Measurements from ENCODE around the gene STN1. TPM values are rescaled to one million over a fixed set of nuclear protein-coding genes. Genes with fewer than 3 reads are reported as not detected.

STN1 gene
- total and polyA plus RNA-seq, 2 of the 8 experiments (the other 6 are each of a cell fraction or from before 2014, with no cell fraction given), result 10.1 to 12.4 TPM

DNA sequence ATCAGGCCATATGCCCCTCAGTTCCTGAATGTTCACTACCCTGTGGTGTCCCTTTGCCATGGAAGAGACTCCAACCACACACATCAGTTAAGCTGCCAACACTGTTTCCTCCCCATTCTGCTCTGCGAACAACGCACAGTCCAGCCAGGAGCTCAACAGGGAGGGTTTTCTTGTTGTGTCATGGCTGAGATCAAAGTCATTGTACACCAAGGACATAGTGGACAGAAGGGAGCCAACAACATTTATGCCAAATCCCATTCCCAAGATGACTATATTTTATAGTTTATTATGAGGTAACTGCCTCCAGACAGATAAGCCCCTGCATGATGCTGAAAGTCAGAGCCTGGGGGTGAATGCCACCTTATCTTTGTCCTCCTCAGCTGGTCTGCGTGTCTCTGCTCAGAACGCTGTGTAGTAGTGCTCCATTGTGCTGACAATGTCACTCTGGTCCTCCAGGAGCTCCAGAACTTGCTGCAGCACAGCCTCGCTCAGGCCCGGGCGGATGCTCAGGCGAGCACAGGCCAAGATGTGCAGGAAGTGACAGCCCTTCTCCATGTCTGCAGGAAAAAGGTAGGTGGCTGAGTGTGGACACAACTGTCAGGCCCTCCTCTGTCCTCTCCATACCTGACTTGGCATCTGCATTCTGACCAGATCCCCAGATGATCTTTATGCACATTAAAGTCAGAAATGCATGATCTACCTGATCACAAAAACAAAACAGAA is 35.5 kb downstream of the STN1 start:
- no peak overlapping the region for H2BK120ac ChIP-seq (replicated peaks; ENCODE audit: low read depth, low read length)
- 86% methylated on average over 8 of the region's 8 CpGs; no CpG with 5 or more reads in 1 of the 2 experiments for WGBS, 2 experiments (ENCODE audit: extremely low coverage in 1 of 2, insufficient coverage in 1 of 2, insufficient read length in 1 of 2, insufficient replicate concordance in 2 of 2, low coverage in 1 of 2, low lambda C conversion rate in 2 of 2, missing lambda C conversion rate in 1 of 2)
- no peak overlapping the region for H4K91ac ChIP-seq (replicated peaks; ENCODE audit: insufficient read length, low read length)
- no peak overlapping the region for H3K18ac ChIP-seq (ENCODE audit: extremely low read depth, low read length)
- H3K36me3 ChIP-seq (ENCODE audit: control insufficient read depth in 2 of 4, insufficient read depth in 4 of 4, low read length in 3 of 4), result no peaks in the 10 kb centered on the region; a peak in 1 of 8 replicates
- no peak overlapping the region for H3K4me3 ChIP-seq (ENCODE audit: extremely low read depth in 1 of 4, insufficient read depth in 2 of 4, low read depth in 3 of 4, low read length in 4 of 4)
- no peak overlapping the region for H2BK12ac ChIP-seq (ENCODE audit: low read depth, low read length)
- no peak overlapping the region for H2AK5ac ChIP-seq (ENCODE audit: low read depth, low read length)
- H3K4me1 ChIP-seq (replicated peaks in 1 of 4; ENCODE audit: control insufficient read depth in 3 of 4, insufficient read depth in 4 of 4, low read length in 3 of 4), result peaks cover 0 to 2% (median 0%) of the 10 kb centered on the region in 4 experiments; a peak in 1 of 7 replicates
- H3K56ac ChIP-seq (replicated peaks; ENCODE audit: insufficient read length, low read depth, low read length), result no peak overlapping the region
- no peak overlapping the region for H3K4me2 ChIP-seq (ENCODE audit: insufficient read depth in 1 of 2, low read depth in 2 of 2, low read length in 2 of 2)
- H3K23me2 ChIP-seq (ENCODE audit: low read depth, low read length), result no peaks in the 10 kb centered on the region
- ChIA-PET POLR2A (ENCODE audit: partially characterized antibody) (no interaction called here), CTCF (ENCODE audit: partially characterized antibody) (interaction anchor here (0.8 to 11.7 kb wide), 4 partner anchors 18 to 171 kb away, joined by 3 to 193 read pairs (median 3); no protein-coding TSS in a partner anchor)
- no peaks in the 10 kb centered on the region for H3K79me1 ChIP-seq (ENCODE audit: low read depth, low read length)
- H3K9ac ChIP-seq (replicated peaks in 1 of 4; ENCODE audit: extremely low read depth in 1 of 4, low read depth in 3 of 4, low read length in 3 of 4), result no peak overlapping the region
- H3K4ac ChIP-seq (replicated peaks; ENCODE audit: insufficient read length, low read depth, low read length), result no peak overlapping the region
- no peak overlapping the region for H4K8ac ChIP-seq (ENCODE audit: extremely low read depth, insufficient read depth, low read length)
- H2BK5ac ChIP-seq (ENCODE audit: low read depth, low read length), result no peak overlapping the region
- no peak overlapping the region for H2BK15ac ChIP-seq (ENCODE audit: low read length)
- TF ChIP-seq KDM1A (IDR thresholded peaks at IDR 0.05; ENCODE audit: borderline replicate concordance, low read length) (no peak), CEBPB (IDR thresholded peaks at IDR 0.05; ENCODE audit: low read depth, low read length) (no peak), SP2 (IDR thresholded peaks at IDR 0.05; ENCODE audit: low read length) (no peak), POLR2AphosphoS5 (IDR thresholded peaks at IDR 0.05; ENCODE audit: low read depth, low read length) (no peak)
- no peak overlapping the region for H2BK20ac ChIP-seq (ENCODE audit: low read length)
- H3K9me3 ChIP-seq (ENCODE audit: insufficient read depth in 2 of 2, low read depth in 1 of 2, low read length in 1 of 2), result no peaks in the 10 kb centered on the region
- no peak for DNase-seq (ENCODE audit: low read depth in 1 of 2, low spot score in 2 of 2)
- H3K23ac ChIP-seq (ENCODE audit: insufficient read length), result no peak overlapping the region
- H3K27me3 ChIP-seq (replicated peaks in 1 of 4; ENCODE audit: control insufficient read depth in 3 of 4, extremely low read depth in 1 of 4, insufficient read depth in 3 of 4, low read length in 3 of 4), result no peaks in the 10 kb centered on the region
- no peak overlapping the region for H2AFZ ChIP-seq (ENCODE audit: low read length)
- H4K20me1 ChIP-seq (replicated peaks in 1 of 2; ENCODE audit: control insufficient read depth in 1 of 2, insufficient read depth in 2 of 2, low read length in 2 of 2), result peaks cover 0 to 2% of the 10 kb centered on the region in 2 experiments
- H3K27ac ChIP-seq (ENCODE audit: low read depth, low read length), result no peak overlapping the region
- FAIRE-seq, result no peak
- no peak overlapping the region for H3K14ac ChIP-seq (ENCODE audit: insufficient read length)
- H3K79me2 ChIP-seq (ENCODE audit: control insufficient read depth in 1 of 2, insufficient read depth in 2 of 2, low read length in 2 of 2), result no peaks in the 10 kb centered on the region
- H4K5ac ChIP-seq (ENCODE audit: insufficient read length, low read depth, low read length), result no peak overlapping the region

All from H1 (cell line).